GM23248 (cell line): ENCODE measurements around the gene FGD2. TPM values are rescaled to one million over a fixed set of nuclear protein-coding genes. Genes with fewer than 3 reads are reported as not detected.

Source experiments
- DNase-seq: peaks from one replicate; pipeline ENCODE4 v3.0.0-alpha.2; 2015
- H2AFZ ChIP-seq: fragments of 200-600 bp; sonication (generic); 2 replicates; pipeline ENCODE4 v1.6.1; 2016; ENCODE audit warnings: antibody characterized with exemption
- H3F3A ChIP-seq: fragments of 200-600 bp; sonication (generic); 2 replicates; pipeline ENCODE4 v1.6.1; 2016; ENCODE audit warnings: mild to moderate bottlenecking, antibody characterized with exemption, mixed run types; ENCODE audit not compliant: insufficient read depth
- H3K27ac ChIP-seq: fragments of 200-600 bp; sonication (generic); 2 replicates; pipeline ENCODE4 v1.5.1; 2016; ENCODE audit warnings: mild to moderate bottlenecking
- H3K27me3 ChIP-seq: fragments of 200-600 bp; sonication (generic); replicated peaks from 2 replicates; pipeline ENCODE4 v1.6.1; 2016; ENCODE audit warnings: mild to moderate bottlenecking; ENCODE audit not compliant: insufficient read depth
- H3K36me3 ChIP-seq: fragments of 200-600 bp; sonication (generic); 2 replicates; pipeline ENCODE4 v1.6.1; 2016; ENCODE audit warnings: low read depth, mild to moderate bottlenecking
- H3K4me1 ChIP-seq: fragments of 200-600 bp; sonication (generic); 2 replicates; pipeline ENCODE4 v1.6.1; 2016; ENCODE audit warnings: mild to moderate bottlenecking; ENCODE audit not compliant: insufficient read depth
- H3K4me2 ChIP-seq: fragments of 200-600 bp; sonication (generic); one replicate; pipeline ENCODE4 v1.6.1; 2016; ENCODE audit warnings: mild to moderate bottlenecking; ENCODE audit not compliant: unreplicated experiment
- H3K4me3 ChIP-seq: fragments of 200-600 bp; sonication (generic); 2 replicates; pipeline ENCODE4 v1.5.1; 2016; ENCODE audit warnings: mild to moderate bottlenecking
- H3K79me2 ChIP-seq: fragments of 200-600 bp; sonication (generic); 2 replicates; pipeline ENCODE4 v1.6.1; 2016; ENCODE audit warnings: mild to moderate bottlenecking; ENCODE audit not compliant: insufficient read depth
- H3K9ac ChIP-seq: fragments of 200-600 bp; sonication (generic); 2 replicates; pipeline ENCODE4 v1.6.1; 2016; ENCODE audit warnings: mild to moderate bottlenecking
- H3K9me2 ChIP-seq: fragments of 200-600 bp; sonication (generic); 2 replicates; pipeline ENCODE4 v1.6.1; 2016; ENCODE audit warnings: mixed run types, mild to moderate bottlenecking, moderate library complexity; ENCODE audit not compliant: insufficient read depth
- H3K9me3 ChIP-seq: fragments of 200-600 bp; sonication (generic); one replicate; pipeline ENCODE4 v1.6.1; 2017; ENCODE audit warnings: low read depth
- H4K20me1 ChIP-seq: fragments of 200-600 bp; sonication (generic); 2 replicates; pipeline ENCODE4 v1.6.0; 2016; ENCODE audit not compliant: insufficient read depth
- EZH2 ChIP-seq: fragments of 200-600 bp; sonication (generic); IDR thresholded peaks from 2 replicates; pipeline ENCODE4 v1.6.1; 2018; ENCODE audit warnings: antibody characterized with exemption, mild to moderate bottlenecking; ENCODE audit not compliant: insufficient read depth, poor library complexity, severe bottlenecking
- EZH2phosphoT487 ChIP-seq: fragments of 200-600 bp; sonication (generic); IDR thresholded peaks from 2 replicates; pipeline ENCODE4 v1.6.1; 2018; ENCODE audit warnings: antibody characterized with exemption, moderate library complexity, mild to moderate bottlenecking, low read depth; ENCODE audit not compliant: insufficient read depth
- WGBS, 2 experiments: methylation state at CpG; one replicate each; pipeline ENCODE4 v1.1.6; 2015 to 2017; ENCODE audit warnings: low lambda C conversion rate in 2 of 2, low coverage in 1 of 2; ENCODE audit errors: missing lambda C conversion rate in 2 of 2; 5-methylcytosine and 5-hydroxymethylcytosine counted together
- in situ Hi-C: fragments of 300-500 bp; cut with MboI; formaldehyde crosslinking; loops from 2 replicates; pipeline ENCODE4 v1.15.0; 2020
- polyA plus RNA-seq: library from polyadenylated mRNA; unstranded; fragments of >200 nt; fragmentation: Nextera tagmentation; extraction: Ambion mirVana; gene quantifications from 2 replicates; pipeline ENCODE4 v1.2.1, GENCODE V29; 2016
- total RNA-seq: library from RNA; depleted of rRNA; stranded (reverse); fragments of >200 nt; shearing (Covaris generic); gene quantifications from 2 replicates; pipeline ENCODE4 v1.2.3, GENCODE V29; 2014

Gene FGD2
- total and polyA plus RNA-seq, 2 experiments from 2014 or later = not detected

GRCh38 chr6:37017606-37018197 is 12.2 kb downstream of the FGD2 start:
- no peaks in the 10 kb centered on the region for H3K27me3 ChIP-seq
- no peaks in the 10 kb centered on the region for H4K20me1 ChIP-seq
- TF ChIP-seq EZH2 (no peak), EZH2phosphoT487 (no peak)
- H3K4me3 ChIP-seq = no peak overlapping the region
- no peaks in the 10 kb centered on the region; the same call in 1 of the 2 replicates for H3K4me1 ChIP-seq
- no peaks in the 10 kb centered on the region for H3K9me3 ChIP-seq
- in situ Hi-C loops = no loop called here
- peak overlapping the region; percentile 7; the same call in 1 of the 2 replicates for H3K9ac ChIP-seq
- no peak overlapping the region for H3K4me2 ChIP-seq
- no peak overlapping the region for H3K27ac ChIP-seq
- no peaks in the 10 kb centered on the region for H3K36me3 ChIP-seq
- WGBS, 2 experiments = 28 to 37% methylated on average over 5 of the region's 5 CpGs
- no peaks in the 10 kb centered on the region for H3F3A ChIP-seq
- peak overlapping the region; percentile 78 for H2AFZ ChIP-seq
- DNase-seq = no peak
- H3K79me2 ChIP-seq = no peaks in the 10 kb centered on the region
- H3K9me2 ChIP-seq = no peaks in the 10 kb centered on the region

GRCh38 chr6:37018198-37019064 is 13.0 kb downstream of the FGD2 start:
- in situ Hi-C loops = no loop called here
- H3K27me3 ChIP-seq = no peaks in the 10 kb centered on the region
- H3K36me3 ChIP-seq = no peaks in the 10 kb centered on the region
- H3K4me3 ChIP-seq = no peak overlapping the region
- H3K4me1 ChIP-seq = no peaks in the 10 kb centered on the region; the same call in 1 of the 2 replicates
- H3K27ac ChIP-seq = no peak overlapping the region
- H4K20me1 ChIP-seq = no peaks in the 10 kb centered on the region
- no peaks in the 10 kb centered on the region for H3K9me3 ChIP-seq
- H2AFZ ChIP-seq = peak overlapping the region; percentile 78
- no peaks in the 10 kb centered on the region for H3K9me2 ChIP-seq
- DNase-seq = peak; percentile 94
- no peak overlapping the region for H3K4me2 ChIP-seq
- WGBS, 2 experiments = 2 to 4% methylated on average over 8 of the region's 8 CpGs
- TF ChIP-seq EZH2phosphoT487 = no peak
- no peak for TF ChIP-seq EZH2
- H3K9ac ChIP-seq = peak overlapping the region; percentile 7; the same call in 1 of the 2 replicates
- no peaks in the 10 kb centered on the region for H3K79me2 ChIP-seq
- no peaks in the 10 kb centered on the region for H3F3A ChIP-seq

DNA sequence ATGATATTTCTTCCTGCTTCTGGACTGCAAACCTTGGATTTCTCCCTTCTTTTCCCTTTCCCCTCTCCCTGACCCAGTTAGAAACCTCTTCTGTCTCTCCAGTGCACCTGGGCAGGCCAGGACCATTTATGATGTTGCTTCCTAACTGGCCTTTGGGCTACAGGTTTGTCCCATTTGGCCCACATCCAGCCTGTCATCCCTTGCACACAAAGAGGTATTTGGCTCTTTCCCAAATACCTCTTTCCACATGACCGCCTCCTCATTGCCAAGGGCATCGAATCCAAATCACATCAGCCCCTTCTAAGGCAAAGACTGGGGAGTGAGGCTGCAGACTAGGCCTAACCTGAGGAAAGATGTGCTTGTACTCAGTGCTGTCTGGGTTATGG is 13.6 kb downstream of the FGD2 start:
- Histone ChIP-seq H3F3A (no peaks in the 10 kb centered on the region), H3K9ac (no peak overlapping the region), H3K9me2 (no peaks in the 10 kb centered on the region), H3K36me3 (no peaks in the 10 kb centered on the region), H2AFZ (no peak overlapping the region), H3K27me3 (no peaks in the 10 kb centered on the region), H4K20me1 (no peaks in the 10 kb centered on the region), H3K4me1 (no peaks in the 10 kb centered on the region; the same call in 1 of the 2 replicates), H3K4me3 (no peak overlapping the region), H3K79me2 (no peaks in the 10 kb centered on the region), H3K4me2 (no peak overlapping the region), H3K27ac (no peak overlapping the region), H3K9me3 (no peaks in the 10 kb centered on the region)
- 60 to 66% methylated on average over 2 of the region's 2 CpGs for WGBS, 2 experiments
- no peak for DNase-seq
- in situ Hi-C loops = no loop called here
- TF ChIP-seq EZH2phosphoT487 (no peak), EZH2 (no peak)

- H3F3A ChIP-seq = no peaks in the 10 kb centered on the region
- TF ChIP-seq EZH2 = no peak
- no peaks in the 10 kb centered on the region for H3K79me2 ChIP-seq
- H3K36me3 ChIP-seq = no peaks in the 10 kb centered on the region
- H3K9me2 ChIP-seq = no peaks in the 10 kb centered on the region
- H3K4me2 ChIP-seq = no peak overlapping the region
- no peaks in the 10 kb centered on the region for H3K9me3 ChIP-seq
- WGBS, 2 experiments = 85 to 88% methylated on average over 12 of the region's 12 CpGs
- no peaks in the 10 kb centered on the region; the same call in 1 of the 2 replicates for H3K4me1 ChIP-seq
- in situ Hi-C loops = no loop called here
- H3K9ac ChIP-seq = no peak overlapping the region
- no peak overlapping the region for H2AFZ ChIP-seq
- no peaks in the 10 kb centered on the region for H4K20me1 ChIP-seq
- H3K27ac ChIP-seq = no peak overlapping the region
- H3K27me3 ChIP-seq = no peaks in the 10 kb centered on the region
- no peak overlapping the region for H3K4me3 ChIP-seq
- DNase-seq = no peak
These were observed 14.9 kb downstream of the FGD2 start for GRCh38 chr6:37020381-37020780.
